GM19324 (cell line): ENCODE results near the gene NIM1K.
"Not testable (repeated sequence)": the region's sequence is repeated elsewhere in the genome, so short reads cannot be mapped to it uniquely, and the experiment has no call there.

Source experiments
- ATAC-seq: cut with Tn5 transposase; IDR thresholded peaks from one replicate; pipeline ENCODE4 v1.9.1; 2021; ENCODE audit warnings: mild to moderate bottlenecking, moderate library complexity; ENCODE audit not compliant: unreplicated experiment, low FRiP score

Gene NIM1K

GRCh38 chr5:43309637-43310036, 117.6 kb downstream of the NIM1K start:
- no peak for ATAC-seq

- no peak for ATAC-seq
Observed at GRCh38 chr5:43312076-43312661, 120.1 kb downstream of the NIM1K start.

- ATAC-seq, result peak; percentile 2
Observed at GRCh38 chr5:43312699-43313034, 120.6 kb downstream of the NIM1K start.

- peak; percentile 97 for ATAC-seq
Observed at GRCh38 chr5:43313035-43313853, 121.2 kb downstream of the NIM1K start, which contains the start of gene HMGCS1. Gene HMGCS1, minus strand, starts transcription at chr5:43313412. Its CDS starts 14,447 bp downstream, at chr5:43298965.

GRCh38 chr5:43313854-43314457, 121.9 kb downstream of the NIM1K start:
- ATAC-seq, result no peak

GRCh38 chr5:43314724-43315123, 122.7 kb downstream of the NIM1K start:
- ATAC-seq, result no peak

GRCh38 chr5:43315263-43315662, 123.2 kb downstream of the NIM1K start:
- ATAC-seq, result no peak

- ATAC-seq, result no peak
Observed at GRCh38 chr5:43315682-43316081, 123.7 kb downstream of the NIM1K start.

- ATAC-seq, result no peak
Observed at GRCh38 chr5:43316421-43316820, 124.4 kb downstream of the NIM1K start.

GRCh38 chr5:43320846-43321245, 128.8 kb downstream of the NIM1K start:
- no peak for ATAC-seq

- not testable (repeated sequence) for ATAC-seq
Observed at GRCh38 chr5:43323488-43323887, 131.5 kb downstream of the NIM1K start.

GRCh38 chr5:43325624-43326023, 133.6 kb downstream of the NIM1K start:
- ATAC-seq, result not testable (repeated sequence)
